Measurements from ENCODE around the gene ZNF616. TPM values are rescaled to one million over a fixed set of nuclear protein-coding genes. Genes with fewer than 3 reads are reported as not detected.

ZNF616 gene
- total RNA-seq, 1 donor from 2014 or later = 5.6 TPM

- H3K4me1 ChIP-seq = peaks cover 23% of the 10 kb centered on the region
- peaks cover 30% of the 10 kb centered on the region for H3K36me3 ChIP-seq
- H3K27me3 ChIP-seq (ENCODE audit: low read depth) = no peaks in the 10 kb centered on the region
- no peak for DNase-seq
- intact Hi-C loops (cut with micrococcal nuclease) = no loop called here
- peak overlapping the region; percentile 79 for H3K4me3 ChIP-seq
- H3K9me3 ChIP-seq (replicated peaks) = peaks cover 45% of the 10 kb centered on the region
- no peak for TF ChIP-seq CTCF (IDR thresholded peaks at IDR 0.05; ENCODE audit: borderline replicate concordance)
- H3K27ac ChIP-seq (replicated peaks) = no peak overlapping the region
Measured at GRCh38 chr19:52094526-52095130, 45.1 kb downstream of the ZNF616 start.

- Histone ChIP-seq H3K27me3 (ENCODE audit: low read depth) (no peaks in the 10 kb centered on the region), H3K27ac (replicated peaks) (no peak overlapping the region), H3K36me3 (peaks cover 96% of the 10 kb centered on the region), H3K4me1 (no peaks in the 10 kb centered on the region), H3K4me3 (no peak overlapping the region), H3K9me3 (replicated peaks) (peaks cover 19% of the 10 kb centered on the region)
- TF ChIP-seq CTCF (IDR thresholded peaks at IDR 0.05; ENCODE audit: borderline replicate concordance) = no peak
- no peak for DNase-seq
- intact Hi-C loops (cut with micrococcal nuclease) = no loop called here
Measured at GRCh38 chr19:52086481-52086880, 53.3 kb downstream of the ZNF616 start.

- Histone ChIP-seq H3K36me3 (peaks cover 100% of the 10 kb centered on the region), H3K4me1 (no peaks in the 10 kb centered on the region), H3K27ac (replicated peaks) (no peak overlapping the region), H3K27me3 (ENCODE audit: low read depth) (no peaks in the 10 kb centered on the region), H3K4me3 (no peak overlapping the region), H3K9me3 (replicated peaks) (peaks cover 97% of the 10 kb centered on the region)
- no peak for TF ChIP-seq CTCF (IDR thresholded peaks at IDR 0.05; ENCODE audit: borderline replicate concordance)
- no peak for DNase-seq
- intact Hi-C loops (cut with micrococcal nuclease) = no loop called here
Measured at GRCh38 chr19:52070496-52070895, 69.2 kb downstream of the ZNF616 start.

GRCh38 chr19:52069653-52070052 lies 70.1 kb downstream of the ZNF616 start:
- Histone ChIP-seq H3K36me3 (peaks cover 100% of the 10 kb centered on the region), H3K4me1 (no peaks in the 10 kb centered on the region), H3K9me3 (replicated peaks) (peaks cover 100% of the 10 kb centered on the region), H3K4me3 (no peak overlapping the region), H3K27ac (replicated peaks) (no peak overlapping the region), H3K27me3 (ENCODE audit: low read depth) (no peaks in the 10 kb centered on the region)
- DNase-seq = no peak
- no peak for TF ChIP-seq CTCF (IDR thresholded peaks at IDR 0.05; ENCODE audit: borderline replicate concordance)
- intact Hi-C loops (cut with micrococcal nuclease) = no loop called here

GRCh38 chr19:52066258-52066863 lies 73.4 kb downstream of the ZNF616 start:
- no peak for DNase-seq
- Histone ChIP-seq H3K9me3 (replicated peaks) (peaks cover 100% of the 10 kb centered on the region), H3K27me3 (ENCODE audit: low read depth) (no peaks in the 10 kb centered on the region), H3K27ac (replicated peaks) (no peak overlapping the region), H3K36me3 (peaks cover 100% of the 10 kb centered on the region), H3K4me1 (no peaks in the 10 kb centered on the region), H3K4me3 (no peak overlapping the region)
- intact Hi-C loops (cut with micrococcal nuclease) = no loop called here
- TF ChIP-seq CTCF (IDR thresholded peaks at IDR 0.05; ENCODE audit: borderline replicate concordance) = no peak
